HEK293 (cell line): ENCODE results near the gene RIC3.

Experiments
- CTCF ChIA-PET: fragments of 350-600 bp; formaldehyde crosslinking; extraction: SDS; loops from one replicate; lab custom pipeline; 2021; ENCODE audit warnings: antibody characterized with exemption; lab: Yijun Ruan, JAX
- POLR2A ChIA-PET: fragments of 300-600 bp; formaldehyde crosslinking; extraction: SDS; loops from one replicate; lab custom pipeline; 2020; ENCODE audit warnings: antibody characterized with exemption, inconsistent platforms; lab: Yijun Ruan, JAX
- H3K27ac ChIP-seq: fragments of 200-500 bp; sonication (Bioruptor generic); 2 replicates; pipeline ENCODE4 v1.5.1; 2014; ENCODE audit warnings: low read depth, low read length, control low read depth, inconsistent platforms; ENCODE audit errors: extremely low read depth
- H3K36me3 ChIP-seq, 2 experiments: fragments of 200-500 bp in 1 of 2; sonication (Bioruptor generic) in 1 of 2; 1 replicate in 1 of 2; 2 replicates in 1 of 2; pipeline ENCODE4 v1.5.1; 2014 to 2017; ENCODE audit warnings: inconsistent platforms in 2 of 2, low read length in 2 of 2; ENCODE audit not compliant: control insufficient read depth in 2 of 2, insufficient read depth in 1 of 2
- H3K4me1 ChIP-seq: fragments of 200-500 bp; sonication (Bioruptor generic); 2 replicates; pipeline ENCODE4 v1.5.1; 2014; ENCODE audit warnings: mild to moderate bottlenecking, low read length, inconsistent platforms; ENCODE audit not compliant: control insufficient read depth, insufficient read depth
- H3K4me3 ChIP-seq: 2 replicates; pipeline ENCODE4 v1.5.1; 2011; ENCODE audit warnings: low read depth, mild to moderate bottlenecking, control low read depth, low read length, moderate library complexity
- H3K9me3 ChIP-seq: fragments of 200-500 bp; sonication (Bioruptor generic); 2 replicates; pipeline ENCODE4 v1.5.1; 2014; ENCODE audit warnings: low read depth, low read length, inconsistent platforms; ENCODE audit not compliant: control insufficient read depth, insufficient read depth
- FEZF1 ChIP-seq: fragments of 450-650 bp; formaldehyde crosslinking; IDR thresholded peaks from 2 replicates; pipeline ENCODE4 v1.5.1; 2016; ENCODE audit warnings: missing biosample characterization, missing genetic modification characterization
- GLIS1 ChIP-seq: fragments of 450-650 bp; formaldehyde crosslinking; IDR thresholded peaks from 2 replicates; pipeline ENCODE4 v1.5.1; 2016; ENCODE audit warnings: missing biosample characterization, missing genetic modification characterization
- HOXD13 ChIP-seq: sonication (generic); formaldehyde crosslinking; IDR thresholded peaks from 2 replicates; pipeline ENCODE4 v1.8.0; 2022; ENCODE audit warnings: missing genetic modification reagents, borderline replicate concordance
- OSR2 ChIP-seq: fragments of 450-650 bp; formaldehyde crosslinking; IDR thresholded peaks from 2 replicates; pipeline ENCODE4 v1.5.1; 2016; ENCODE audit warnings: missing biosample characterization, missing genetic modification characterization
- REPIN1 ChIP-seq: fragments of 450-650 bp; formaldehyde crosslinking; IDR thresholded peaks from 2 replicates; pipeline ENCODE4 v1.5.1; 2017; ENCODE audit warnings: missing biosample characterization, missing genetic modification characterization, low read depth
- SALL2 ChIP-seq: fragments of 450-650 bp; formaldehyde crosslinking; IDR thresholded peaks from 2 replicates; pipeline ENCODE4 v1.5.0; 2017; ENCODE audit warnings: missing biosample characterization, mild to moderate bottlenecking, missing genetic modification characterization, borderline replicate concordance
- ZFP69B ChIP-seq: fragments of 450-650 bp; formaldehyde crosslinking; IDR thresholded peaks from 2 replicates; pipeline ENCODE4 v1.5.1; 2016; ENCODE audit warnings: missing biosample characterization, missing genetic modification characterization
- ZNF132 ChIP-seq: fragments of 450-650 bp; formaldehyde crosslinking; IDR thresholded peaks from 2 replicates; pipeline ENCODE4 v1.5.1; 2017; ENCODE audit warnings: missing biosample characterization, missing genetic modification characterization, borderline replicate concordance
- ZNF140 ChIP-seq: fragments of 450-650 bp; formaldehyde crosslinking; IDR thresholded peaks from 2 replicates; pipeline ENCODE4 v1.5.1; 2016; ENCODE audit warnings: missing biosample characterization, missing genetic modification characterization
- ZNF175 ChIP-seq: fragments of 450-650 bp; formaldehyde crosslinking; IDR thresholded peaks from 2 replicates; pipeline ENCODE4 v1.5.1; 2016; ENCODE audit warnings: missing biosample characterization, missing genetic modification characterization
- ZNF2 ChIP-seq: fragments of 450-650 bp; formaldehyde crosslinking; IDR thresholded peaks from 2 replicates; pipeline ENCODE4 v1.5.1; 2016; ENCODE audit warnings: missing biosample characterization, missing genetic modification characterization
- ZNF416 ChIP-seq: fragments of 450-650 bp; formaldehyde crosslinking; IDR thresholded peaks from 2 replicates; pipeline ENCODE4 v1.5.1; 2016; ENCODE audit warnings: missing biosample characterization, missing genetic modification characterization
- ZNF571 ChIP-seq: fragments of 450-650 bp; formaldehyde crosslinking; IDR thresholded peaks from 2 replicates; pipeline ENCODE4 v1.5.0; 2017; ENCODE audit warnings: missing biosample characterization, missing genetic modification characterization
- ZNF621 ChIP-seq: fragments of 450-650 bp; formaldehyde crosslinking; IDR thresholded peaks from 2 replicates; pipeline ENCODE4 v1.5.1; 2017; ENCODE audit warnings: missing biosample characterization, missing genetic modification characterization
- ZNF623 ChIP-seq: fragments of 450-650 bp; formaldehyde crosslinking; IDR thresholded peaks from 2 replicates; pipeline ENCODE4 v1.5.1; 2016; ENCODE audit warnings: missing biosample characterization, missing genetic modification characterization
- ZNF624 ChIP-seq: fragments of 450-650 bp; formaldehyde crosslinking; IDR thresholded peaks from 2 replicates; pipeline ENCODE4 v1.5.1; 2017; ENCODE audit warnings: missing biosample characterization, missing genetic modification characterization
- ZNF654 ChIP-seq: fragments of 450-650 bp; formaldehyde crosslinking; IDR thresholded peaks from 2 replicates; pipeline ENCODE4 v1.5.1; 2016; ENCODE audit warnings: low read depth, missing biosample characterization, missing genetic modification characterization
- ZNF830 ChIP-seq: fragments of 450-650 bp; IDR thresholded peaks from 2 replicates; pipeline ENCODE4 v1.5.0; 2018; ENCODE audit warnings: missing biosample characterization, missing genetic modification characterization, low read depth, mild to moderate bottlenecking, moderate library complexity
- ZNF837 ChIP-seq: fragments of 450-650 bp; formaldehyde crosslinking; IDR thresholded peaks from 2 replicates; pipeline ENCODE4 v1.5.1; 2016; ENCODE audit warnings: missing biosample characterization, missing genetic modification characterization
- TF ChIP-seq, protein P1 (sequence below): fragments of 450-650 bp; formaldehyde crosslinking; IDR thresholded peaks from 2 replicates; pipeline ENCODE4 v1.5.1; 2016; ENCODE audit warnings: missing biosample characterization, missing genetic modification characterization
- TF ChIP-seq, protein P2 (sequence below): fragments of 450-650 bp; formaldehyde crosslinking; IDR thresholded peaks from 2 replicates; pipeline ENCODE4 v1.5.1; 2017; ENCODE audit warnings: missing biosample characterization, missing genetic modification characterization

RIC3 gene

DNA sequence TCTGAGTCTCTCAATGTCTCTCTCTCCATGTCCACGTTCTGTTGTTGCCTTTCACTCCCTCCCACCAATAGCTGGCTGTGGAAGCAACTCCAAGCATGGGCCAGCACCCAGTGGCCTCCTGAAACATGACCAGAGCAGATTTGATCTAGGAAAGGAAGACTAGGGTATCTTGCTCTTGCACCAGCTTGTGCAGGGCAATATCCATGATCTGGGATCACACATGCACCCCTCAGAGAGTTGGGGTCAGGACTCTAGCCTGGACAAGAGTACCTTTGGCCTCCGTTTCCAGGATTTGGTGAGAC is 34.5 kb upstream of the RIC3 start:
- POLR2A ChIA-PET = no interaction called here
- no peaks in the 10 kb centered on the region for H3K36me3 ChIP-seq
- CTCF ChIA-PET = interaction anchor here (1.3 to 1.4 kb wide), 2 partner anchors 11 to 17 kb away, joined by 5 read pairs; no protein-coding TSS in a partner anchor
- H3K9me3 ChIP-seq = no peaks in the 10 kb centered on the region
- H3K27ac ChIP-seq = no peak overlapping the region
- H3K4me3 ChIP-seq = no peak overlapping the region
- no peaks in the 10 kb centered on the region for H3K4me1 ChIP-seq
- TF ChIP-seq ZNF416 (tag by site-specific recombination) (no peak), ZFP69B (no peak), HOXD13 (CRISPR knock-in tag) (no peak)

DNA sequence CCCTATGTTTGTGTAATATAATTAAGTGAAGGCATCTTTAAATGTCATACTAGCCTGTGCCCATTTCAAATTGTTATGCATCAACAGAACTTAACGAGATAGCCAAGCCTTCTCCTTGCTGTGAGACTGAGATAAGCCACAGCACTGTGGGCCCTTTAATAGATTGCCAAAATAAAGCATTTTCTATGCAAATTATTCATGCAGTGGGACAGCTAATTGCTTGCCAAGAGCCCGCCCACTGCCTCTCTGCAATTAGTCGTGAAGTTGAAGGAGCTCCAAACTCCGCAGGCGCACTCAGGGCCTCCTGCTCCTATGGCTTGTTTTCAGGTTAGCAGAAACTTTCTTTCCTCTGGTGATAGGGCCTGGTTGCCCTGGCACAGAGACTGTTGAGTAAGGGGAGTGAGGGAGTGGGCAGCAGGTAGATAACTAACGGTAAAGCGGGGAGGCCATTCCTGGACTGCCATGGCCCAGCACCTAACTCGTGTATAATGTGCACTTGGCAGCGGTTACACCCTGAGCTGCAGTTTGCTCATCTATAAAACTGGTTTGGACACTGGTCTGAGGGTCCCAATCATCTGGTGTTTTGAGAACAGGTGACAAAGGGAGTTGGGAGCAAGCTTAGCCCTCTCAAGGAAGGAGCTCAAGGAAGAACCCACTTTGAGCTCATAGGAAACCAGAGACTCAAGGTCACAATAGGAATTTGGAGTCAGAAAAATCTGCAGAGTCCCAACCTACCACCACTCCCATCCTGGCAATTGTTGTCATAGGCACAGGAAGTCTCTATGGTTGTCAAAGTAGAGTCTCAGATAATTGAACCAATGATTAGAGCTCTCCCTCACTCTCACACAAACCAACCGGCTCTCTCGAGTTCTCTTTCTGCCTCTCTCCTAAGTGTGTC is 33.9 kb upstream of the RIC3 start:
- H3K36me3 ChIP-seq = no peaks in the 10 kb centered on the region
- H3K27ac ChIP-seq = no peak overlapping the region
- ChIA-PET CTCF (interaction anchor here (2.2 kb wide), 1 partner anchor 10 kb away, joined by 15 read pairs; no protein-coding TSS in a partner anchor), POLR2A (no interaction called here)
- no peaks in the 10 kb centered on the region for H3K4me1 ChIP-seq
- no peak overlapping the region for H3K4me3 ChIP-seq
- no peak for TF ChIP-seq ZNF624 (tag by site-specific recombination)
- TF ChIP-seq, protein P1, sequence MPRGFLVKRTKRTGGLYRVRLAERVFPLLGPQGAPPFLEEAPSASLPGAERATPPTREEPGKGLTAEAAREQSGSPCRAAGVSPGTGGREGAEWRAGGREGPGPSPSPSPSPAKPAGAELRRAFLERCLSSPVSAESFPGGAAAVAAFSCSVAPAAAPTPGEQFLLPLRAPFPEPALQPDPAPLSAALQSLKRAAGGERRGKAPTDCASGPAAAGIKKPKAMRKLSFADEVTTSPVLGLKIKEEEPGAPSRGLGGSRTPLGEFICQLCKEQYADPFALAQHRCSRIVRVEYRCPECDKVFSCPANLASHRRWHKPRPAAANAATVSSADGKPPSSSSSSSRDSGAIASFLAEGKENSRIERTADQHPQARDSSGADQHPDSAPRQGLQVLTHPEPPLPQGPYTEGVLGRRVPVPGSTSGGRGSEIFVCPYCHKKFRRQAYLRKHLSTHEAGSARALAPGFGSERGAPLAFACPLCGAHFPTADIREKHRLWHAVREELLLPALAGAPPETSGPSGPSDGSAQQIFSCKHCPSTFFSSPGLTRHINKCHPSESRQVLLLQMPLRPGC (tag by site-specific recombination) = no peak
- TF ChIP-seq, protein P2, sequence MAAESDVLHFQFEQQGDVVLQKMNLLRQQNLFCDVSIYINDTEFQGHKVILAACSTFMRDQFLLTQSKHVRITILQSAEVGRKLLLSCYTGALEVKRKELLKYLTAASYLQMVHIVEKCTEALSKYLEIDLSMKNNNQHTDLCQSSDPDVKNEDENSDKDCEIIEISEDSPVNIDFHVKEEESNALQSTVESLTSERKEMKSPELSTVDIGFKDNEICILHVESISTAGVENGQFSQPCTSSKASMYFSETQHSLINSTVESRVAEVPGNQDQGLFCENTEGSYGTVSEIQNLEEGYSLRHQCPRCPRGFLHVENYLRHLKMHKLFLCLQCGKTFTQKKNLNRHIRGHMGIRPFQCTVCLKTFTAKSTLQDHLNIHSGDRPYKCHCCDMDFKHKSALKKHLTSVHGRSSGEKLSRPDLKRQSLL (tag by site-specific recombination) = no peak
- TF ChIP-seq OSR2 (tag by site-specific recombination) = no peak
- TF ChIP-seq ZNF654 (tag by site-specific recombination) = no peak
- TF ChIP-seq ZNF571 = no peak
- TF ChIP-seq FEZF1 = no peak
- TF ChIP-seq SALL2 = no peak
- TF ChIP-seq ZNF140 (tag by site-specific recombination) = no peak
- TF ChIP-seq GLIS1 (tag by site-specific recombination) = no peak
- no peak for TF ChIP-seq ZNF132 (tag by site-specific recombination)
- no peak for TF ChIP-seq ZNF623
- TF ChIP-seq ZNF175 (tag by site-specific recombination) = no peak
- TF ChIP-seq REPIN1 (tag by site-specific recombination) = no peak
- TF ChIP-seq ZNF830 = no peak
- no peak for TF ChIP-seq ZNF621 (tag by site-specific recombination)
- TF ChIP-seq ZNF837 (tag by site-specific recombination) = no peak
- TF ChIP-seq ZNF2 (tag by site-specific recombination) = no peak
- H3K9me3 ChIP-seq = no peaks in the 10 kb centered on the region
